ENCODE data around the gene CDH15. TPM values are rescaled to one million over a fixed set of nuclear protein-coding genes. Genes with fewer than 3 reads are reported as not detected.
A peak's percentile ranks its signal among the peaks of the same experiment; 100 is the strongest.

Gene CDH15
- total RNA-seq, 1 experiment from 2014 or later: not detected

GRCh38 chr16:89147085-89147817 lies 24.3 kb upstream of the CDH15 start:
- no peaks in the 10 kb centered on the region for H3K27me3 Mint-ChIP-seq (ENCODE audit: insufficient read depth, unreplicated experiment)
- H3K4me3 Mint-ChIP-seq (ENCODE audit: unreplicated experiment): no peak overlapping the region
- Histone ChIP-seq H3K27me3 (replicated peaks; ENCODE audit: control insufficient read depth, insufficient read depth, low read length) (no peaks in the 10 kb centered on the region), H3K9me3 (peaks cover 26% of the 10 kb centered on the region), H3K4me3 (ENCODE audit: low read depth, low read length) (no peak overlapping the region), H3K36me3 (ENCODE audit: control insufficient read depth, insufficient read depth, low read length) (peaks cover 7% of the 10 kb centered on the region), H3K4me1 (no peaks in the 10 kb centered on the region)
- H3K9me3 Mint-ChIP-seq (ENCODE audit: unreplicated experiment): peaks cover 31% of the 10 kb centered on the region
- ChIA-PET CTCF (no interaction called here), POLR2A (no interaction called here)
- intact Hi-C loops (cut with micrococcal nuclease; ENCODE audit: unreplicated experiment): no loop called here
- no peak overlapping the region for H3K27ac Mint-ChIP-seq (ENCODE audit: unreplicated experiment)
- TF ChIP-seq, protein P1, sequence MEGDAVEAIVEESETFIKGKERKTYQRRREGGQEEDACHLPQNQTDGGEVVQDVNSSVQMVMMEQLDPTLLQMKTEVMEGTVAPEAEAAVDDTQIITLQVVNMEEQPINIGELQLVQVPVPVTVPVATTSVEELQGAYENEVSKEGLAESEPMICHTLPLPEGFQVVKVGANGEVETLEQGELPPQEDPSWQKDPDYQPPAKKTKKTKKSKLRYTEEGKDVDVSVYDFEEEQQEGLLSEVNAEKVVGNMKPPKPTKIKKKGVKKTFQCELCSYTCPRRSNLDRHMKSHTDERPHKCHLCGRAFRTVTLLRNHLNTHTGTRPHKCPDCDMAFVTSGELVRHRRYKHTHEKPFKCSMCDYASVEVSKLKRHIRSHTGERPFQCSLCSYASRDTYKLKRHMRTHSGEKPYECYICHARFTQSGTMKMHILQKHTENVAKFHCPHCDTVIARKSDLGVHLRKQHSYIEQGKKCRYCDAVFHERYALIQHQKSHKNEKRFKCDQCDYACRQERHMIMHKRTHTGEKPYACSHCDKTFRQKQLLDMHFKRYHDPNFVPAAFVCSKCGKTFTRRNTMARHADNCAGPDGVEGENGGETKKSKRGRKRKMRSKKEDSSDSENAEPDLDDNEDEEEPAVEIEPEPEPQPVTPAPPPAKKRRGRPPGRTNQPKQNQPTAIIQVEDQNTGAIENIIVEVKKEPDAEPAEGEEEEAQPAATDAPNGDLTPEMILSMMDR (IDR thresholded peaks at IDR 0.05; ENCODE audit: insufficient read depth in 1 of 2, low read depth in 1 of 2, low read length in 1 of 2, severe bottlenecking in 1 of 2, unreplicated experiment in 1 of 2): no peak
- no TSS peak for BruUV-seq (replicated peaks)
- peaks cover 71% of the 10 kb centered on the region for H3K36me3 Mint-ChIP-seq (ENCODE audit: insufficient read depth, unreplicated experiment)
- DNase-seq: no peak
- H3K4me1 Mint-ChIP-seq (ENCODE audit: low read depth, unreplicated experiment): no peaks in the 10 kb centered on the region

DNA sequence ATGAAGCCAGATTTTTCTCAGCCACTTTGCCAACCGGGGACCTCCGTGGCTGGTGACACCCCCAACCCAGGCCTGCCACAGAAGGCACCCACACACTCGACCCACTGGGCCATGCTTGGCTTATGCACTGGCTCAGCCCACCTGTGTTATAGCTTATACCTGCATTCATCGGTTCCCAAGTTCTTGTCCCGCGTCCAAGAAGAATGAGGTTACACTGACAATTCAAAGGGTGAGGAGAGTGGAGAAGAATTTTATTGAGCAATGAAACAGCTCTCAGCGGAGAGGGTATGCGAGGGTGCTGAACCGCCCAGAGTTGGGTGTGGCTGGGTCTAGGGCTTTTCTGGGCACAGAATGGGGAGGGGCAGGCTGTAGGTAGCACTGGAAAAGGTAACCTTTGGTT lies 22.2 kb upstream of the CDH15 start:
- H3K9me3 Mint-ChIP-seq (ENCODE audit: unreplicated experiment): peaks cover 31% of the 10 kb centered on the region
- DNase-seq: peak in 1 of 2 experiments; percentile 32
- POLR2A ChIA-PET: no interaction called here
- H3K36me3 Mint-ChIP-seq (ENCODE audit: insufficient read depth, unreplicated experiment): peaks cover 77% of the 10 kb centered on the region
- no peaks in the 10 kb centered on the region for H3K27me3 Mint-ChIP-seq (ENCODE audit: insufficient read depth, unreplicated experiment)
- peaks cover 7% of the 10 kb centered on the region for H3K36me3 ChIP-seq (ENCODE audit: control insufficient read depth, insufficient read depth, low read length)
- H3K4me1 Mint-ChIP-seq (ENCODE audit: low read depth, unreplicated experiment): no peaks in the 10 kb centered on the region
- intact Hi-C loops (cut with micrococcal nuclease; ENCODE audit: unreplicated experiment): no loop called here
- peaks cover 7% of the 10 kb centered on the region; the same call in 1 of the 2 replicates for H3K4me1 ChIP-seq
- no peaks in the 10 kb centered on the region for H3K27me3 ChIP-seq (replicated peaks; ENCODE audit: control insufficient read depth, insufficient read depth, low read length)
- no peak overlapping the region for H3K4me3 Mint-ChIP-seq (ENCODE audit: unreplicated experiment)
- CTCF ChIA-PET: no interaction called here
- H3K27ac Mint-ChIP-seq (ENCODE audit: unreplicated experiment): no peak overlapping the region
- peaks cover 26% of the 10 kb centered on the region for H3K9me3 ChIP-seq
- no peak overlapping the region for H3K4me3 ChIP-seq (ENCODE audit: low read depth, low read length)
- TF ChIP-seq, protein P1 (IDR thresholded peaks at IDR 0.05; ENCODE audit: insufficient read depth in 1 of 2, low read depth in 1 of 2, low read length in 1 of 2, severe bottlenecking in 1 of 2, unreplicated experiment in 1 of 2): no peak
- BruUV-seq (replicated peaks): no TSS peak

DNA sequence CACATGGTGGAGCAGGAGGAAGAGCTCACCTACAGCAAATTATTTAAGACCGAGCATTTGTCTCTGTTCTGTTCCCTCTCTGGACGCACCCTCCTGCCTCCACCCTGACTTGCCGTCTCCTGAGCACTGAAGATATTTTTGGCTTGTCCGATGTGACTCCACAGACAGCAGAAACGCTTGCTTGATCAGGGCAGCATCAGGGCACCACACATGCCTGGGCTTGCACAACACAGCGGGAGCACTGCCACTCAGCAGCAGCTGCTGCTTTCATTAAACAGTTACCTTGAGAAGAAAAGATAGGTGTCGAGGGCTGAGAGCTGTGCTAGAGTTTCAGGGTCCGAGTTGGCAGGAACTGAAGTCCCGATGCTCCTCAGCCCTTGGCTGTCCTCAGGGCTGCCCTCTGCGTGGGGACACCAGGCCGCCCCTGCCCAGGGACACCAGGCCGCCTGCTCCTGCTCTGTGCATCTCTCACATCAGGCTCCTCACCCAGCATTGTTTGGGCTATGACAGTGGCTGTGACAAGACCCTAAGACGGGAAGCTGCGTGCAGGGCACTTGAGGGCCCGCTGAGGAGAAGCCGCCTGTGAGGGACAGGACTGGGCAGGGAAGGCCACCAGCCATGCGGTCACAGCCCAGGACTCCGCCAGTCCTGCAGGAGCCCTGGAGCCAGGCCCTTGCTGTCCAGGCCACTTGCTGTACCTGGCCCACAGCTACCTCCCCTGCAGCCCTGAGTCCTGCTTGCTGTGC lies 21.3 kb upstream of the CDH15 start:
- Mint-ChIP-seq H3K36me3 (ENCODE audit: insufficient read depth, unreplicated experiment) (peaks cover 84% of the 10 kb centered on the region), H3K27ac (ENCODE audit: unreplicated experiment) (no peak overlapping the region), H3K9me3 (ENCODE audit: unreplicated experiment) (peaks cover 31% of the 10 kb centered on the region), H3K4me1 (ENCODE audit: low read depth, unreplicated experiment) (no peaks in the 10 kb centered on the region), H3K27me3 (ENCODE audit: insufficient read depth, unreplicated experiment) (no peaks in the 10 kb centered on the region), H3K4me3 (ENCODE audit: unreplicated experiment) (no peak overlapping the region)
- no peak for DNase-seq
- intact Hi-C loops (cut with micrococcal nuclease; ENCODE audit: unreplicated experiment): no loop called here
- POLR2A ChIA-PET: no interaction called here
- Histone ChIP-seq H3K4me3 (ENCODE audit: low read depth, low read length) (no peak overlapping the region), H3K9me3 (peaks cover 26% of the 10 kb centered on the region), H3K36me3 (ENCODE audit: control insufficient read depth, insufficient read depth, low read length) (peaks cover 7% of the 10 kb centered on the region), H3K4me1 (peaks cover 7% of the 10 kb centered on the region; the same call in 1 of the 2 replicates), H3K27me3 (replicated peaks; ENCODE audit: control insufficient read depth, insufficient read depth, low read length) (no peaks in the 10 kb centered on the region)
- TF ChIP-seq, protein P1 (IDR thresholded peaks at IDR 0.05; ENCODE audit: insufficient read depth in 1 of 2, low read depth in 1 of 2, low read length in 1 of 2, severe bottlenecking in 1 of 2, unreplicated experiment in 1 of 2): no peak
- CTCF ChIA-PET: no interaction called here
- BruUV-seq (replicated peaks): no TSS peak
